H1 (cell line): ENCODE results near the gene SCO2. TPM values are rescaled to one million over a fixed set of nuclear protein-coding genes. Genes with fewer than 3 reads are reported as not detected.

Source experiments
- CTCF ChIA-PET: fragments of 300-600 bp; sonication (Branson Sonifier 250); formaldehyde crosslinking; loops from one replicate; lab custom pipeline; 2021; ENCODE audit not compliant: partially characterized antibody; lab: Charles Lee
- POLR2A ChIA-PET: fragments of 300-600 bp; sonication (Branson Sonifier 250); formaldehyde crosslinking; loops from one replicate; lab custom pipeline; 2021; ENCODE audit warnings: inconsistent platforms; ENCODE audit not compliant: partially characterized antibody; lab: Charles Lee
- DNase-seq, 2 experiments: peaks; one replicate each; pipeline versions ENCODE4 v3.0.0 to v3.0.0-alpha.2; 2010 to 2022; ENCODE audit warnings: low spot score in 2 of 2, low read depth in 1 of 2, mixed read lengths in 1 of 2
- FAIRE-seq: peaks from 2 replicates; lab custom pipeline; 2011; peaks lifted over from hg19 to GRCh38; lab: Jason Lieb, UNC
- H2AFZ ChIP-seq: 2 replicates; pipeline ENCODE4 v1.8.1; 2012; ENCODE audit warnings: low read length, inconsistent platforms
- H2AK5ac ChIP-seq: 2 replicates; pipeline ENCODE4 v1.6.1; 2013; ENCODE audit warnings: low read depth, low read length
- H2BK120ac ChIP-seq: replicated peaks from 2 replicates; pipeline ENCODE3; 2013; ENCODE audit warnings: low read depth, low read length, inconsistent platforms
- H2BK12ac ChIP-seq: 2 replicates; pipeline ENCODE4 v1.6.1; 2013; ENCODE audit warnings: low read depth, low read length
- H2BK15ac ChIP-seq: 2 replicates; pipeline ENCODE4 v1.6.1; 2013; ENCODE audit warnings: low read length
- H2BK20ac ChIP-seq: 2 replicates; pipeline ENCODE4 v1.6.1; 2013; ENCODE audit warnings: low read length
- H2BK5ac ChIP-seq: 2 replicates; pipeline ENCODE4 v1.6.1; 2013; ENCODE audit warnings: low read depth, low read length
- H3K14ac ChIP-seq: 2 replicates; pipeline ENCODE4 v1.6.1; 2013; ENCODE audit warnings: inconsistent platforms; ENCODE audit not compliant: insufficient read length
- H3K18ac ChIP-seq: 2 replicates; pipeline ENCODE4 v1.6.1; 2013; ENCODE audit warnings: low read length; ENCODE audit errors: extremely low read depth
- H3K23ac ChIP-seq: 2 replicates; pipeline ENCODE4 v1.6.1; 2013; ENCODE audit warnings: inconsistent platforms; ENCODE audit not compliant: insufficient read length
- H3K23me2 ChIP-seq: 2 replicates; pipeline ENCODE4 v1.6.1; 2013; ENCODE audit warnings: low read depth, low read length
- H3K27ac ChIP-seq: 2 replicates; pipeline ENCODE4 v1.6.1; 2011; ENCODE audit warnings: low read depth, low read length, inconsistent platforms
- H3K27me3 ChIP-seq, 4 experiments: replicated peaks in 1 of 4; 1 replicate in 1 of 4; 2 replicates in 3 of 4; pipeline versions ENCODE4 v1.6.1 to v1.8.1; 2011 to 2013; ENCODE audit warnings: low read length in 3 of 4, mild to moderate bottlenecking in 3 of 4, inconsistent platforms in 2 of 4, mixed read lengths in 2 of 4, moderate library complexity in 1 of 4; ENCODE audit not compliant: control insufficient read depth in 3 of 4, insufficient read depth in 3 of 4; ENCODE audit errors: extremely low read depth in 1 of 4
- H3K36me3 ChIP-seq, 4 experiments: 2 replicates each; pipeline versions ENCODE4 v1.6.1 to v1.8.1; 2011 to 2013; ENCODE audit warnings: mild to moderate bottlenecking in 4 of 4, low read length in 3 of 4, moderate library complexity in 2 of 4, control low read depth in 1 of 4, inconsistent platforms in 1 of 4; ENCODE audit not compliant: insufficient read depth in 4 of 4, control insufficient read depth in 2 of 4
- H3K4ac ChIP-seq: replicated peaks from 2 replicates; pipeline ENCODE3; 2013; ENCODE audit warnings: low read length, low read depth, mixed read lengths, inconsistent platforms; ENCODE audit not compliant: insufficient read length
- H3K4me1 ChIP-seq, 4 experiments: replicated peaks in 1 of 4; 1 replicate in 1 of 4; 2 replicates in 3 of 4; pipeline versions ENCODE4 v1.6.1 to v1.8.1; 2011 to 2013; ENCODE audit warnings: low read length in 3 of 4, inconsistent platforms in 2 of 4, mixed read lengths in 1 of 4; ENCODE audit not compliant: insufficient read depth in 4 of 4, control insufficient read depth in 3 of 4
- H3K4me2 ChIP-seq, 2 experiments: 2 replicates each; pipeline versions ENCODE4 v1.6.1 to v1.8.1; 2011 to 2013; ENCODE audit warnings: low read depth in 2 of 2, low read length in 2 of 2, control low read depth in 1 of 2, inconsistent platforms in 1 of 2, mild to moderate bottlenecking in 1 of 2; ENCODE audit not compliant: insufficient read depth in 1 of 2
- H3K4me3 ChIP-seq, 4 experiments: fragments of 200-600, 300-600 bp in 1 of 4; sonication (generic), shearing (Covaris generic), sonication (Bioruptor Twin) in 1 of 4; 2 replicates each; pipeline versions ENCODE4 v1.5.1 to v1.8.1; 2011 to 2016; ENCODE audit warnings: low read length in 4 of 4, low read depth in 3 of 4, control low read depth in 2 of 4, inconsistent platforms in 2 of 4, mild to moderate bottlenecking in 2 of 4, mixed read lengths in 1 of 4, moderate library complexity in 1 of 4; ENCODE audit not compliant: insufficient read depth in 2 of 4; ENCODE audit errors: extremely low read depth in 1 of 4
- H3K56ac ChIP-seq: replicated peaks from 2 replicates; pipeline ENCODE3; 2013; ENCODE audit warnings: low read depth, mild to moderate bottlenecking, mixed read lengths, low read length, inconsistent platforms; ENCODE audit not compliant: insufficient read length
- H3K79me1 ChIP-seq: 2 replicates; pipeline ENCODE4 v1.6.1; 2013; ENCODE audit warnings: low read depth, low read length, control low read depth
- H3K79me2 ChIP-seq, 2 experiments: 2 replicates each; pipeline versions ENCODE4 v1.6.1 to v1.8.1; 2012 to 2013; ENCODE audit warnings: low read length in 2 of 2, mild to moderate bottlenecking in 2 of 2, inconsistent platforms in 1 of 2; ENCODE audit not compliant: insufficient read depth in 2 of 2, control insufficient read depth in 1 of 2
- H3K9ac ChIP-seq, 4 experiments: replicated peaks in 1 of 4; 1 replicate in 1 of 4; 2 replicates in 3 of 4; pipeline versions ENCODE4 v1.6.1 to v1.8.1; 2011 to 2013; ENCODE audit warnings: low read depth in 3 of 4, low read length in 3 of 4, control low read depth in 2 of 4, mild to moderate bottlenecking in 2 of 4, moderate library complexity in 2 of 4, inconsistent platforms in 1 of 4; ENCODE audit errors: extremely low read depth in 1 of 4
- H3K9me3 ChIP-seq, 2 experiments: 2 replicates each; pipeline versions ENCODE4 v1.6.1 to v1.8.1; 2012 to 2013; ENCODE audit warnings: mild to moderate bottlenecking in 2 of 2, moderate library complexity in 2 of 2, control low read depth in 1 of 2, inconsistent platforms in 1 of 2, low read depth in 1 of 2, low read length in 1 of 2, mixed read lengths in 1 of 2; ENCODE audit not compliant: insufficient read depth in 2 of 2
- H4K20me1 ChIP-seq, 2 experiments: replicated peaks in 1 of 2; 2 replicates each; pipeline versions ENCODE3 to v1.8.1; 2011 to 2013; ENCODE audit warnings: inconsistent platforms in 2 of 2, low read length in 2 of 2, mild to moderate bottlenecking in 1 of 2; ENCODE audit not compliant: insufficient read depth in 2 of 2, control insufficient read depth in 1 of 2
- H4K5ac ChIP-seq: 2 replicates; pipeline ENCODE4 v1.6.1; 2013; ENCODE audit warnings: low read length, low read depth, mixed read lengths, inconsistent platforms; ENCODE audit not compliant: insufficient read length
- H4K8ac ChIP-seq: 2 replicates; pipeline ENCODE4 v1.8.0; 2013; ENCODE audit warnings: mild to moderate bottlenecking, moderate library complexity, low read length, inconsistent platforms; ENCODE audit not compliant: insufficient read depth; ENCODE audit errors: extremely low read depth
- H4K91ac ChIP-seq: replicated peaks from 2 replicates; pipeline ENCODE3; 2013; ENCODE audit warnings: low read length, mixed read lengths, inconsistent platforms; ENCODE audit not compliant: insufficient read length
- BACH1 ChIP-seq: IDR thresholded peaks from 2 replicates; pipeline ENCODE4 v1.6.1; 2012; ENCODE audit warnings: low read length, improper control_type of control experiment
- CHD2 ChIP-seq: IDR thresholded peaks from 2 replicates; pipeline ENCODE4 v1.6.1; 2012; ENCODE audit warnings: low read length, improper control_type of control experiment
- CREB1 ChIP-seq: IDR thresholded peaks from 2 replicates; pipeline ENCODE4 v1.6.1; 2012; ENCODE audit warnings: inconsistent platforms
- HDAC6 ChIP-seq: IDR thresholded peaks from one replicate; pipeline ENCODE4 v1.7.1; 2012; ENCODE audit warnings: low read depth, mild to moderate bottlenecking, inconsistent platforms, low read length, moderate library complexity
- SAP30 ChIP-seq: fragments of 300-600 bp; sonication (generic); IDR thresholded peaks from 2 replicates; pipeline ENCODE4 v1.7.1; 2012; ENCODE audit warnings: low read length, moderate library complexity, mild to moderate bottlenecking, inconsistent platforms; ENCODE audit not compliant: insufficient read depth, insufficient replicate concordance
- TBP ChIP-seq: IDR thresholded peaks from 2 replicates; pipeline ENCODE4 v1.6.1; 2011; ENCODE audit warnings: low read depth, low read length, improper control_type of control experiment
- WGBS, 2 experiments: shearing (Covaris generic) in 1 of 2; methylation state at CpG; one replicate each; pipeline versions ENCODE4 v1.1.6 to v1.1.7; 2013 to 2015; ENCODE audit warnings: low lambda C conversion rate in 2 of 2, mixed read lengths in 2 of 2, inconsistent platforms in 1 of 2, low coverage in 1 of 2, missing lambda C conversion rate in 1 of 2; ENCODE audit not compliant: insufficient replicate concordance in 2 of 2, insufficient coverage in 1 of 2, insufficient read length in 1 of 2; ENCODE audit errors: extremely low coverage in 1 of 2, missing lambda C conversion rate in 1 of 2; 5-methylcytosine and 5-hydroxymethylcytosine counted together
- polyA plus RNA-seq, 7 experiments: library from polyadenylated mRNA; depleted of rRNA in 3 of 7; stranded (reverse) in 5 of 7; unstranded in 2 of 7; fragments of >200 nt in 5 of 7; fragments of 200-250 nt in 2 of 7; gene quantifications; 1 replicate in 5 of 7; 2 replicates in 1 of 7; 4 replicates in 1 of 7; pipeline versions ENCODE4 v1.2.1 to v1.2.3, GENCODE V29; 2011 to 2013; ENCODE audit warnings: missing spikeins in 2 of 7, mixed read lengths in 2 of 7
- total RNA-seq: library from RNA; stranded (reverse); fragmentation: NEBNext Ultra II Directional; extraction: Animal tissue kit (Norgen Biotek cat#: 25700); gene quantifications from 2 replicates; pipeline ENCODE4 v1.2.1, GENCODE V29; 2021

The SCO2 gene
- total and polyA plus RNA-seq, 2 of the 8 experiments (the other 6 are each of a cell fraction or from before 2014, with no cell fraction given) = 2.0 TPM; not detected in 1

- DNase-seq = no peak
- CTCF ChIA-PET = interaction anchor here (0.7 to 5.6 kb wide), 3 partner anchors 9 to 30 kb away, joined by 3 to 54 read pairs (median 3); no protein-coding TSS in a partner anchor
- 85% methylated on average over 20 of the region's 23 CpGs; no CpG with 5 or more reads in 1 of the 2 experiments for WGBS, 2 experiments
- TF ChIP-seq CHD2 (no peak), TBP (no peak), HDAC6 (no peak), BACH1 (no peak), CREB1 (no peak), SAP30 (no peak)
Observed at GRCh38 chr22:50487290-50488005, 38.0 kb downstream of the SCO2 start.

More at GRCh38 chr22:50487290-50488005, 38.0 kb downstream of the SCO2 start:
- Histone ChIP-seq H3K9me3 (no peaks in the 10 kb centered on the region), H3K4me2 (no peak overlapping the region), H3K23me2 (no peaks in the 10 kb centered on the region), H3K79me1 (no peaks in the 10 kb centered on the region), H3K4me1 (no peaks in the 10 kb centered on the region; a peak in 1 of 7 replicates), H2AFZ (no peak overlapping the region), H2BK120ac (no peak overlapping the region), H2BK5ac (no peak overlapping the region), H3K4me3 (no peak overlapping the region), H4K8ac (peak overlapping the region; percentile 85), H2BK15ac (no peak overlapping the region), H3K18ac (no peak overlapping the region), H3K23ac (no peak overlapping the region), H3K36me3 (0 out of 8 replicates have a peak, but pooled peaks cover 0 to 2% (median 0%) of the 10 kb centered on the region in 4 experiments), H3K79me2 (no peaks in the 10 kb centered on the region), H4K91ac (no peak overlapping the region), H3K14ac (no peak overlapping the region), H2BK12ac (no peak overlapping the region), H3K4ac (no peak overlapping the region), H4K5ac (no peak overlapping the region), H2BK20ac (no peak overlapping the region), H3K56ac (no peak overlapping the region), H2AK5ac (no peak overlapping the region), H4K20me1 (peaks cover 0 to 3% of the 10 kb centered on the region in 2 experiments), H3K27ac (no peak overlapping the region), H3K9ac (no peak overlapping the region), H3K27me3 (peaks cover 0 to 2% (median 0%) of the 10 kb centered on the region in 4 experiments; a peak in 1 of 7 replicates)
- POLR2A ChIA-PET = interaction anchor here (0.9 to 4.8 kb wide), 4 partner anchors 10 to 38 kb away, joined by 3 to 20 read pairs (median 10); partner anchors contain the start of gene SCO2
- FAIRE-seq = no peak
